IMR-90 (cell line): ENCODE measurements around the gene ENOX1. TPM values are rescaled to one million over a fixed set of nuclear protein-coding genes. Genes with fewer than 3 reads are reported as not detected.

Experiments used
- ATAC-seq: fragments of 200-7000 bp; cut with Tn5 transposase; 2 replicates; pipeline ENCODE4 v1.9.1; 2020; ENCODE audit warnings: low read depth, mild to moderate bottlenecking, moderate library complexity
- BruUV-seq: library from RNA; stranded (reverse); fragments of 400-500 nt; replicated peaks from 2 replicates; lab custom pipeline; 2021; lab: Mats Ljungman, UMichigan
- CTCF ChIA-PET: fragments of 300-600 bp; formaldehyde crosslinking; extraction: SDS; loops from one replicate; lab custom pipeline; 2021; ENCODE audit warnings: antibody characterized with exemption; lab: Yijun Ruan, JAX
- POLR2A ChIA-PET: fragments of 300-600 bp; sonication (Branson Sonifier 250); formaldehyde crosslinking; loops from one replicate; lab custom pipeline; 2022; ENCODE audit warnings: antibody characterized with exemption; ENCODE audit not compliant: unreplicated experiment; lab: Charles Lee
- DNase-seq: peaks from one replicate; pipeline ENCODE4 v3.0.0; 2013
- H2AFZ ChIP-seq: replicated peaks from 2 replicates; pipeline ENCODE3; 2013; ENCODE audit warnings: low read length, mild to moderate bottlenecking; ENCODE audit not compliant: poor library complexity
- H2AK5ac ChIP-seq: 2 replicates; pipeline ENCODE4 v1.6.1; 2013; ENCODE audit warnings: low read depth, low read length, inconsistent platforms
- H2AK9ac ChIP-seq: replicated peaks from 2 replicates; pipeline ENCODE3; 2013; ENCODE audit warnings: mild to moderate bottlenecking, low read depth, low read length, moderate library complexity; ENCODE audit not compliant: poor library complexity
- H2BK120ac ChIP-seq: 2 replicates; pipeline ENCODE4 v1.6.1; 2013; ENCODE audit warnings: low read depth, low read length, inconsistent platforms
- H2BK15ac ChIP-seq: 3 replicates; pipeline ENCODE4 v1.6.1; 2013; ENCODE audit warnings: low read depth, low read length, inconsistent platforms
- H2BK20ac ChIP-seq: 2 replicates; pipeline ENCODE4 v1.6.1; 2013; ENCODE audit warnings: low read depth, mild to moderate bottlenecking, inconsistent platforms, low read length, moderate library complexity
- H2BK5ac ChIP-seq: 2 replicates; pipeline ENCODE4 v1.6.1; 2013; ENCODE audit warnings: mild to moderate bottlenecking, low read depth, low read length, inconsistent platforms; ENCODE audit not compliant: poor library complexity, severe bottlenecking
- H3K14ac ChIP-seq: replicated peaks from 2 replicates; pipeline ENCODE4 v1.6.1; 2013; ENCODE audit warnings: low read depth, low read length, inconsistent platforms
- H3K18ac ChIP-seq: 2 replicates; pipeline ENCODE4 v1.6.1; 2013; ENCODE audit warnings: low read depth, low read length, control low read depth
- H3K23ac ChIP-seq: 2 replicates; pipeline ENCODE4 v1.6.1; 2013; ENCODE audit warnings: low read depth, low read length, inconsistent platforms
- H3K27ac ChIP-seq: 2 replicates; pipeline ENCODE4 v1.5.1; 2013; ENCODE audit warnings: mild to moderate bottlenecking, control low read depth, low read length; ENCODE audit not compliant: insufficient read depth
- H3K27me3 ChIP-seq: 2 replicates; pipeline ENCODE4 v1.6.1; 2013; ENCODE audit warnings: low read length; ENCODE audit not compliant: control insufficient read depth, insufficient read depth
- H3K36me3 ChIP-seq: 2 replicates; pipeline ENCODE4 v1.6.1; 2013; ENCODE audit warnings: low read length, mixed read lengths; ENCODE audit not compliant: control insufficient read depth, insufficient read depth
- H3K4ac ChIP-seq: 2 replicates; pipeline ENCODE4 v1.6.1; 2013; ENCODE audit warnings: low read depth, low read length, inconsistent platforms
- H3K4me1 ChIP-seq: 2 replicates; pipeline ENCODE4 v1.6.1; 2013; ENCODE audit warnings: low read length, mixed read lengths; ENCODE audit not compliant: control insufficient read depth, insufficient read depth
- H3K4me2 ChIP-seq: 2 replicates; pipeline ENCODE4 v1.6.1; 2013; ENCODE audit warnings: low read depth, mild to moderate bottlenecking, control low read depth, low read length, moderate library complexity
- H3K4me3 ChIP-seq: 2 replicates; pipeline ENCODE4 v1.5.1; 2013; ENCODE audit warnings: low read depth, mild to moderate bottlenecking, control low read depth, low read length, moderate library complexity; ENCODE audit not compliant: insufficient read depth
- H3K56ac ChIP-seq: 2 replicates; pipeline ENCODE4 v1.6.1; 2013; ENCODE audit warnings: low read length, inconsistent platforms; ENCODE audit not compliant: insufficient read depth; ENCODE audit errors: extremely low read depth
- H3K79me1 ChIP-seq, 2 experiments: 2 replicates each; pipeline ENCODE4 v1.6.1; 2013; ENCODE audit warnings: low read length in 2 of 2, inconsistent platforms in 1 of 2, low read depth in 1 of 2
- H3K9ac ChIP-seq: 2 replicates; pipeline ENCODE4 v1.6.1; 2013; ENCODE audit warnings: low read depth, low read length, control low read depth
- H3K9me1 ChIP-seq: 2 replicates; pipeline ENCODE4 v1.6.1; 2013; ENCODE audit warnings: low read length, inconsistent platforms; ENCODE audit not compliant: insufficient read depth
- H3K9me3 ChIP-seq: 2 replicates; pipeline ENCODE4 v1.6.1; 2013; ENCODE audit warnings: low read length; ENCODE audit not compliant: control insufficient read depth, insufficient read depth
- H4K20me1 ChIP-seq: 2 replicates; pipeline ENCODE4 v1.6.1; 2013; ENCODE audit warnings: low read length, inconsistent platforms; ENCODE audit not compliant: insufficient read depth
- H4K5ac ChIP-seq: 2 replicates; pipeline ENCODE4 v1.6.1; 2013; ENCODE audit warnings: mild to moderate bottlenecking, low read depth, low read length, control low read depth
- H4K8ac ChIP-seq, 2 experiments: 2 replicates each; pipeline ENCODE4 v1.6.1; 2013; ENCODE audit warnings: low read depth in 2 of 2, low read length in 2 of 2, control low read depth in 1 of 2, inconsistent platforms in 1 of 2
- H4K91ac ChIP-seq: 2 replicates; pipeline ENCODE4 v1.6.1; 2013; ENCODE audit warnings: low read depth, low read length, inconsistent platforms; ENCODE audit not compliant: insufficient read depth
- BHLHE40 ChIP-seq: fragments of 150-350 bp; IDR thresholded peaks from 2 replicates; pipeline ENCODE4 v1.6.1; 2016; ENCODE audit warnings: mild to moderate bottlenecking, low read depth, low read length
- CEBPB ChIP-seq: IDR thresholded peaks from 2 replicates; pipeline ENCODE4 v1.6.1; 2012; ENCODE audit warnings: low read depth, low read length, improper control_type of control experiment
- CHD1 ChIP-seq: IDR thresholded peaks from 2 replicates; pipeline ENCODE4 v1.6.1; 2012; ENCODE audit warnings: low read depth, low read length, improper control_type of control experiment
- CTCF ChIP-seq: conservative IDR thresholded peaks from 2 replicates; pipeline ENCODE4 v1.5.1; 2012; ENCODE audit warnings: mild to moderate bottlenecking, low read depth, low read length, improper control_type of control experiment
- ELK1 ChIP-seq: fragments of 150-350 bp; IDR thresholded peaks from 2 replicates; pipeline ENCODE4 v1.6.1; 2016; ENCODE audit warnings: low read depth, mild to moderate bottlenecking, low read length, moderate library complexity, borderline replicate concordance
- FOS ChIP-seq: fragments of 150-350 bp; IDR thresholded peaks from 2 replicates; pipeline ENCODE4 v1.6.1; 2016; ENCODE audit warnings: low read depth, low read length
- MAFK ChIP-seq: IDR thresholded peaks from 2 replicates; pipeline ENCODE4 v1.6.1; 2012; ENCODE audit warnings: low read depth, low read length, improper control_type of control experiment
- MAZ ChIP-seq: IDR thresholded peaks from 2 replicates; pipeline ENCODE4 v1.6.1; 2012; ENCODE audit warnings: low read depth, mild to moderate bottlenecking, low read length, improper control_type of control experiment, moderate library complexity, borderline replicate concordance
- MXI1 ChIP-seq: IDR thresholded peaks from 2 replicates; pipeline ENCODE4 v1.6.1; 2012; ENCODE audit warnings: low read depth, mild to moderate bottlenecking, low read length, moderate library complexity, borderline replicate concordance
- NFE2L2 ChIP-seq: fragments of 150-350 bp; IDR thresholded peaks from 2 replicates; pipeline ENCODE4 v1.6.1; 2016; ENCODE audit warnings: low read depth, mild to moderate bottlenecking, low read length
- POLR2A ChIP-seq: IDR thresholded peaks from 2 replicates; pipeline ENCODE4 v1.6.1; 2012; ENCODE audit warnings: mild to moderate bottlenecking, low read depth, low read length
- RAD21 ChIP-seq: IDR thresholded peaks from 2 replicates; pipeline ENCODE4 v1.6.1; 2012; ENCODE audit warnings: low read length, improper control_type of control experiment
- RCOR1 ChIP-seq: IDR thresholded peaks from 2 replicates; pipeline ENCODE4 v1.6.1; 2012; ENCODE audit warnings: mild to moderate bottlenecking, low read length, improper control_type of control experiment; ENCODE audit not compliant: insufficient replicate concordance
- RFX5 ChIP-seq: IDR thresholded peaks from 2 replicates; pipeline ENCODE4 v1.8.0; 2012; ENCODE audit warnings: low read depth, mild to moderate bottlenecking, low read length, moderate library complexity
- SMC3 ChIP-seq: fragments of 150-350 bp; IDR thresholded peaks from 2 replicates; pipeline ENCODE4 v1.6.1; 2016; ENCODE audit warnings: low read depth, mild to moderate bottlenecking, antibody characterized with exemption, low read length, moderate library complexity
- USF2 ChIP-seq: fragments of 150-350 bp; IDR thresholded peaks from 2 replicates; pipeline ENCODE4 v1.6.1; 2017; ENCODE audit warnings: mild to moderate bottlenecking, antibody characterized with exemption, low read length, low read depth
- WGBS, 2 experiments: methylation state at CpG; one replicate each; pipeline versions ENCODE4 v1.1.5 to v1.1.7; 2013; ENCODE audit warnings: missing lambda C conversion rate in 2 of 2; ENCODE audit not compliant: insufficient read length in 1 of 2; ENCODE audit errors: extremely low coverage in 2 of 2; 5-methylcytosine and 5-hydroxymethylcytosine counted together
- dilution Hi-C: fragments of 300-500 bp; cut with HindIII; formaldehyde crosslinking; loops from one replicate; pipeline ENCODE4 v1.14.3; 2018; ENCODE audit warnings: low sequenced_read_pairs; ENCODE audit not compliant: unreplicated experiment
- in situ Hi-C: fragments of 300-500 bp; cut with MboI; formaldehyde crosslinking; loops from 3 replicates; pipeline ENCODE4 v1.14.3; 2019; ENCODE audit warnings: low sequenced_read_pairs, inconsistent platforms, mixed read lengths
- intact Hi-C: fragments of 100-400 bp; cut with micrococcal nuclease; formaldehyde crosslinking; loops from 2 replicates; pipeline ENCODE4 v1.10.0; 2022
- polyA plus RNA-seq, 3 experiments: library from polyadenylated mRNA; depleted of rRNA; stranded (reverse); fragments of >200 nt; gene quantifications; 2 replicates each; pipeline ENCODE4 v1.2.3, GENCODE V29; 2012; ENCODE audit warnings: low replicate concordance in 1 of 3
- total RNA-seq: library from RNA; depleted of rRNA; stranded (reverse); fragments of >200 nt; gene quantifications from 2 replicates; pipeline ENCODE4 v1.2.3, GENCODE V29; 2012

The ENOX1 gene
- total and polyA plus RNA-seq, 2 of the 4 experiments (the other 2 are of a cell fraction), result 0.99 to 1.3 TPM

GRCh38 chr13:43631106-43631505 is 155.7 kb downstream of the ENOX1 start:
- no peak overlapping the region for H3K14ac ChIP-seq
- ATAC-seq (no peak), DNase-seq (no peak)
- no peaks in the 10 kb centered on the region for H3K4me1 ChIP-seq
- H4K8ac ChIP-seq, result no peak overlapping the region
- H3K4ac ChIP-seq, result no peak overlapping the region
- BruUV-seq, result no TSS peak
- H3K27ac ChIP-seq, result no peak overlapping the region
- no peak overlapping the region for H2BK120ac ChIP-seq
- no peak overlapping the region for H4K5ac ChIP-seq
- in situ Hi-C loops, result no loop called here
- H3K18ac ChIP-seq, result no peak overlapping the region
- no peak overlapping the region for H3K4me2 ChIP-seq
- no peaks in the 10 kb centered on the region for H3K79me1 ChIP-seq
- H2AK5ac ChIP-seq, result no peak overlapping the region
- no peak overlapping the region for H3K9ac ChIP-seq
- no peaks in the 10 kb centered on the region for H4K20me1 ChIP-seq
- H2BK20ac ChIP-seq, result no peak overlapping the region
- H4K91ac ChIP-seq, result no peak overlapping the region
- H2AK9ac ChIP-seq, result no peak overlapping the region
- dilution Hi-C loops, result no loop called here
- WGBS, 2 experiments, result 100% methylated on average over 1 of the region's 3 CpGs; no CpG with 5 or more reads in 1 of the 2 experiments
- H2BK5ac ChIP-seq, result no peak overlapping the region
- no peak overlapping the region for H2AFZ ChIP-seq
- H3K56ac ChIP-seq, result no peak overlapping the region
- H3K4me3 ChIP-seq, result no peak overlapping the region
- no peaks in the 10 kb centered on the region for H3K9me3 ChIP-seq
- ChIA-PET POLR2A (no interaction called here), CTCF (no interaction called here)
- H3K9me1 ChIP-seq, result no peaks in the 10 kb centered on the region
- H3K27me3 ChIP-seq, result peaks cover 2% of the 10 kb centered on the region; the same call in 1 of the 2 replicates
- H3K36me3 ChIP-seq, result no peaks in the 10 kb centered on the region
- intact Hi-C loops, result no loop called here
- no peak for TF ChIP-seq CHD1
- no peak for TF ChIP-seq CEBPB
- TF ChIP-seq NFE2L2, result no peak
- TF ChIP-seq ELK1, result no peak
- no peak for TF ChIP-seq RFX5
- TF ChIP-seq SMC3, result no peak
- no peak for TF ChIP-seq MXI1
- TF ChIP-seq FOS, result no peak
- TF ChIP-seq BHLHE40, result no peak
- no peak for TF ChIP-seq USF2
- TF ChIP-seq RAD21, result no peak
- no peak for TF ChIP-seq POLR2A
- TF ChIP-seq MAZ, result no peak
- TF ChIP-seq CTCF, result no peak
- TF ChIP-seq RCOR1, result no peak
- TF ChIP-seq MAFK, result no peak
- H2BK15ac ChIP-seq, result no peak overlapping the region
- no peak overlapping the region for H3K23ac ChIP-seq
